HG03342 (cell line): ENCODE data around the gene SLX9.

Source experiments
- ATAC-seq: cut with Tn5 transposase; IDR thresholded peaks from one replicate; pipeline ENCODE4 v1.9.1; 2021; ENCODE audit warnings: mild to moderate bottlenecking, moderate library complexity; ENCODE audit not compliant: unreplicated experiment

The SLX9 gene

GRCh38 chr21:44988607-44989536 is 49.0 kb downstream of the SLX9 start:
- ATAC-seq, result no peak

GRCh38 chr21:44989537-44989886 is 49.7 kb downstream of the SLX9 start:
- no peak for ATAC-seq

- no peak for ATAC-seq
These were observed 50.3 kb downstream of the SLX9 start for GRCh38 chr21:44989943-44990780.

- ATAC-seq, result no peak
These were observed 51.1 kb downstream of the SLX9 start for GRCh38 chr21:44990921-44991320.

- no peak for ATAC-seq
These were observed 52.0 kb downstream of the SLX9 start for GRCh38 chr21:44991538-44992483.

- no peak for ATAC-seq
These were observed 52.8 kb downstream of the SLX9 start for GRCh38 chr21:44992608-44993031.

- no peak for ATAC-seq
These were observed 53.7 kb downstream of the SLX9 start for GRCh38 chr21:44993321-44994046.

GRCh38 chr21:44994047-44994694 is 54.3 kb downstream of the SLX9 start:
- no peak for ATAC-seq

- no peak for ATAC-seq
These were observed 55.0 kb downstream of the SLX9 start for GRCh38 chr21:44994695-44995342.

- ATAC-seq, result no peak
These were observed 55.6 kb downstream of the SLX9 start for GRCh38 chr21:44995343-44995941.

GRCh38 chr21:44996096-44996495 is 56.3 kb downstream of the SLX9 start:
- ATAC-seq, result no peak

- ATAC-seq, result no peak
These were observed 56.7 kb downstream of the SLX9 start for GRCh38 chr21:44996501-44996921.

GRCh38 chr21:44996983-44997936 is 57.4 kb downstream of the SLX9 start:
- no peak for ATAC-seq

GRCh38 chr21:44998086-44998620 is 58.3 kb downstream of the SLX9 start:
- no peak for ATAC-seq

- no peak for ATAC-seq
These were observed 59.0 kb downstream of the SLX9 start for GRCh38 chr21:44998621-44999427.

- ATAC-seq, result no peak
These were observed 59.7 kb downstream of the SLX9 start for GRCh38 chr21:44999428-44999971.
